ENCODE data around the gene CYP26B1. TPM values are rescaled to one million over a fixed set of nuclear protein-coding genes. Genes with fewer than 3 reads are reported as not detected.

CYP26B1 gene
- total and polyA plus RNA-seq, 9 donors = 1.5 to 13.4 (median 4.5) TPM

DNA sequence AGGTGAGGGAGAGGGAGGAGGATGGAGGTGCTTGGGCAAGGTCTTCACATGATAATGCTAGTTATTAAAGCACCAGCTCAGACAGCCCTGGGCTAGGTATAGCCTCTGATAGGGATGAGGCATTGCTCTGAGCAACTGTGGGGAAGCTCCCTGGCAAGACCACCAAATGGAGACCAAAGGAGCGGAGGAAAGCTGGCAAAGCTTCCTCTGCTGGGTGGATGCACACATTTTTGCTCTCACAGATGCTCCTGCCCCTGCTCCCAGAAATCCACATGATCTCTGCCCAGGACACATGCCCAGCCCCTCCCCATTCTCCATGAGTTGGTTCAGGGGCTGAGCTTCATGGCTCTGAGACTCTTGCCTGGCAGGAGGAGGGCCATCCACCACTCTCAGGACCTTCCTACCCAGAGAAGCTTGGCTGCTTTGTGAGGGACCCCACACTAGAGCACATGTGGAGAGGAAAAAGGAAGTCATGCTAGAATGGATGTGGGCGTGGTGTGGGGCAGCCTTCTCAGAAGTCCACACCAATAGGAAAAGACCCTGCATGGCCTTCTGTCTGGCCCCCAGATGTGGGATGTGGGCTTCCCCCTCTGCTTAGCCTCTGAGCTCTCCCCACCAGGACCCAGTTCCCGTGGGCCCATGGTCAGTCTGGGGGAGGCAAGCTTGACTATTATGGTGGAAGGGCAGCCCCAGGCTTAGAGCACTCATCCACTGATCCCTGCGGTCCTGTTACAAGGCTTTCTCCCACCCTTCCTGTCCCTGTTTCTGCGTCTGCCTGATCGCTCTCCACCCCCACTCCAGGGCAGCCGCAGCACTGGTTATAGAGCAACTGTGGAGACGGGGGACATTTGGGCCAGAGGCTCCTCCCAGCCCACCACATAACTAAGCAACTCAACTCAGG, 10.5 kb upstream of the CYP26B1 start:
- no peaks in the 10 kb centered on the region for H3K9me3 ChIP-seq
- no peak overlapping the region for H3K27ac ChIP-seq
- intact Hi-C loops (cut with DNase I) = loop anchor here in 1 of 4 donors (10.0 kb wide), 1 partner anchor 553 kb away; no protein-coding TSS in a partner anchor
- WGBS, 3 donors = 85 to 91% (median 87%) methylated on average over 8 of the region's 8 CpGs
- no peaks in the 10 kb centered on the region for H3K4me1 ChIP-seq (ENCODE audit: insufficient read depth)
- DNase-seq = no peak
- H3K27me3 ChIP-seq = no peaks in the 10 kb centered on the region
- no peak overlapping the region for H3K4me3 ChIP-seq
- no peaks in the 10 kb centered on the region for H3K36me3 ChIP-seq
- TF ChIP-seq EP300 (IDR thresholded peaks at IDR 0.05) = no peak
- TF ChIP-seq POLR2A (IDR thresholded peaks at IDR 0.05) = no peak
- TF ChIP-seq, protein P1, sequence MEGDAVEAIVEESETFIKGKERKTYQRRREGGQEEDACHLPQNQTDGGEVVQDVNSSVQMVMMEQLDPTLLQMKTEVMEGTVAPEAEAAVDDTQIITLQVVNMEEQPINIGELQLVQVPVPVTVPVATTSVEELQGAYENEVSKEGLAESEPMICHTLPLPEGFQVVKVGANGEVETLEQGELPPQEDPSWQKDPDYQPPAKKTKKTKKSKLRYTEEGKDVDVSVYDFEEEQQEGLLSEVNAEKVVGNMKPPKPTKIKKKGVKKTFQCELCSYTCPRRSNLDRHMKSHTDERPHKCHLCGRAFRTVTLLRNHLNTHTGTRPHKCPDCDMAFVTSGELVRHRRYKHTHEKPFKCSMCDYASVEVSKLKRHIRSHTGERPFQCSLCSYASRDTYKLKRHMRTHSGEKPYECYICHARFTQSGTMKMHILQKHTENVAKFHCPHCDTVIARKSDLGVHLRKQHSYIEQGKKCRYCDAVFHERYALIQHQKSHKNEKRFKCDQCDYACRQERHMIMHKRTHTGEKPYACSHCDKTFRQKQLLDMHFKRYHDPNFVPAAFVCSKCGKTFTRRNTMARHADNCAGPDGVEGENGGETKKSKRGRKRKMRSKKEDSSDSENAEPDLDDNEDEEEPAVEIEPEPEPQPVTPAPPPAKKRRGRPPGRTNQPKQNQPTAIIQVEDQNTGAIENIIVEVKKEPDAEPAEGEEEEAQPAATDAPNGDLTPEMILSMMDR (IDR thresholded peaks at IDR 0.05) = no peak

DNA sequence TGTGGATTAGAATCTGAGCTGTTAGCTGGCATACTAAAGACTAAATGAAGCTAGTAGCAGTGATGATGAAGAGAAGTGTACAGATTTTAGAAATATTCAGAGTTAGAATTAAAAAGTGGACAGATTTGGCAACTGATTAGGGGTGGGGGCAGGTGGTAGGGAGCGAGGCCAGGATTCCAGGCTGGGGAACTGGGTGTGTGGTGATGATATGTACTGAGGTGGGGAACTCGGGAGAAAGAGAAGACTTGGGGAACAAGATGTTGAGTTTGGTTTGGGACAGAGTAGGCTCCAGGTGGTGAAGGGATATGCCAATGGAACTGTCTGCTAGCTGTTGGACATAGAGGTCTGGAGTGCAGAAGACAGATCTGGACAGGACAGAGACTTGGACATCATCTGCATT, 9.2 kb upstream of the CYP26B1 start:
- H3K36me3 ChIP-seq = no peaks in the 10 kb centered on the region
- no peaks in the 10 kb centered on the region for H3K27me3 ChIP-seq
- no peak overlapping the region for H3K4me3 ChIP-seq
- intact Hi-C loops (cut with DNase I) = loop anchor here in 1 of 4 donors (10.0 kb wide), 1 partner anchor 552 kb away; no protein-coding TSS in a partner anchor
- no peaks in the 10 kb centered on the region for H3K9me3 ChIP-seq
- 79 to 80% (median 79%) methylated on average over 2 of the region's 2 CpGs for WGBS, 3 donors
- no peak for DNase-seq
- no peak overlapping the region for H3K27ac ChIP-seq
- no peaks in the 10 kb centered on the region for H3K4me1 ChIP-seq (ENCODE audit: insufficient read depth)
- TF ChIP-seq EP300 (IDR thresholded peaks at IDR 0.05) = no peak
- TF ChIP-seq, protein P1 (IDR thresholded peaks at IDR 0.05) = no peak
- no peak for TF ChIP-seq POLR2A (IDR thresholded peaks at IDR 0.05)

DNA sequence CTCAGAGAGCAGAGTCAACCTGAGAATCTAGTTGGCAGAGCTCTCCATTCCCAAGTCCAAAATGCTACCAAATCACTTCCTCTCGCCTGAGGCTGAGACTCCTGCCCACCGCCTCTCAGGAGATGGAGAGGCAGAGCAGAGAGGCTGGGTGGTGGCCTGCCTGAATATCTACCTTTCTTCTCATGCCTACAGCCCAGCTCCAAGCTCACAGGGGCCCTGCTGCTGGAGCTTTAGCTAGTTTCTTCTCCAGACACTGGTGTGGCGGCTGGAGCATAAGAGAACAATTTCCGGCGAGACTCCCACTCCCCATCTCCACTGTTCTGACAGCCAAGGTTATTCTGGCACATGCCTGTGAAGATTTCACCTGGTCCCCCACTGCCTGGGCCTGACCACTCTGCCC, 8.1 kb upstream of the CYP26B1 start:
- Histone ChIP-seq H3K4me3 (no peak overlapping the region), H3K36me3 (no peaks in the 10 kb centered on the region), H3K9me3 (no peaks in the 10 kb centered on the region), H3K4me1 (ENCODE audit: insufficient read depth) (no peaks in the 10 kb centered on the region), H3K27me3 (no peaks in the 10 kb centered on the region), H3K27ac (no peak overlapping the region)
- no peak for DNase-seq
- intact Hi-C loops (cut with DNase I) = loop anchor here in 1 of 4 donors (10.0 kb wide), 1 partner anchor 551 kb away; no protein-coding TSS in a partner anchor
- no peak for TF ChIP-seq EP300 (IDR thresholded peaks at IDR 0.05)
- TF ChIP-seq, protein P1 (IDR thresholded peaks at IDR 0.05) = no peak
- no peak for TF ChIP-seq POLR2A (IDR thresholded peaks at IDR 0.05)
- 79 to 86% (median 81%) methylated on average over 5 of the region's 5 CpGs for WGBS, 3 donors

DNA sequence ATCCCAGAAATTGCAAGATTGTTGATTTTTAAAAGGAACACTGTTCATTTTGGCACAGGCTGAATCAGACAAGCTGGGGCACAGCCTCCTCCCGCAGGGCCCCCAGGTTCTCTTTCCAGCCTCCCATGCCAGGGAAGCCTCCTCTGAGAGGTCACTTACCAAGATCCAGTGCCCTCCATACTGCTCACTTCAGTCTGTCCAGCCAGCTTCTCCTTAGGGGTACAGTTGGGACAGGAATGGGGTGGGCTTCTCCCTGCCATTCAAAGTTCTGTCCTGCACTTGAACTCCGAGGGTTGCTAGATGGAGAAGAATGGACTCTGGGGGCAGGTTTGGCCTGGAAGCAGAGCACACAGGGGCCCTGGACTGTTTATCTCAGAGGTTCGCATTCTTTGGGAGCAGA, 7.5 kb upstream of the CYP26B1 start:
- TF ChIP-seq EP300 (IDR thresholded peaks at IDR 0.05) (no peak), POLR2A (IDR thresholded peaks at IDR 0.05) (no peak)
- TF ChIP-seq, protein P1 (IDR thresholded peaks at IDR 0.05) = no peak

More for the DNA sequence above, 7.5 kb upstream of the CYP26B1 start:
- Histone ChIP-seq H3K36me3 (no peaks in the 10 kb centered on the region), H3K27me3 (no peaks in the 10 kb centered on the region), H3K4me3 (no peak overlapping the region), H3K4me1 (ENCODE audit: insufficient read depth) (no peaks in the 10 kb centered on the region), H3K9me3 (no peaks in the 10 kb centered on the region), H3K27ac (no peak overlapping the region)
- DNase-seq = no peak
- intact Hi-C loops (cut with DNase I) = loop anchor here in 1 of 4 donors (10.0 kb wide), 1 partner anchor 550 kb away; no protein-coding TSS in a partner anchor
- 75 to 84% (median 75%) methylated on average over 3 of the region's 3 CpGs for WGBS, 3 donors
